GM19463 (cell line): ENCODE measurements around the gene VAV3.
"Not testable (repeated sequence)": the region's sequence is repeated elsewhere in the genome, so short reads cannot be mapped to it uniquely, and the experiment has no call there.

ENCODE experiments used
- ATAC-seq: cut with Tn5 transposase; IDR thresholded peaks from one replicate; pipeline ENCODE4 v1.9.1; 2021; ENCODE audit warnings: mild to moderate bottlenecking, moderate library complexity; ENCODE audit not compliant: unreplicated experiment

VAV3 gene

GRCh38 chr1:107661158-107661557 lies 303.8 kb downstream of the VAV3 start:
- no peak for ATAC-seq

GRCh38 chr1:107659961-107660360 lies 305.0 kb downstream of the VAV3 start:
- no peak for ATAC-seq

- no peak for ATAC-seq
These were observed 307.6 kb downstream of the VAV3 start for GRCh38 chr1:107657356-107657755.

- no peak for ATAC-seq
These were observed 311.2 kb downstream of the VAV3 start for GRCh38 chr1:107653765-107654164.

GRCh38 chr1:107653005-107653404 lies 312.0 kb downstream of the VAV3 start:
- no peak for ATAC-seq

GRCh38 chr1:107650825-107651224 lies 314.2 kb downstream of the VAV3 start:
- not testable (repeated sequence) for ATAC-seq

GRCh38 chr1:107649023-107649422 lies 316.0 kb downstream of the VAV3 start:
- ATAC-seq, result no peak

GRCh38 chr1:107648071-107648470 lies 316.9 kb downstream of the VAV3 start:
- no peak for ATAC-seq

GRCh38 chr1:107647012-107647411 lies 318.0 kb downstream of the VAV3 start:
- ATAC-seq, result no peak

GRCh38 chr1:107643766-107644165 lies 321.2 kb downstream of the VAV3 start:
- no peak for ATAC-seq

- ATAC-seq, result no peak
These were observed 324.8 kb downstream of the VAV3 start for GRCh38 chr1:107640207-107640606.

- no peak for ATAC-seq
These were observed 327.9 kb downstream of the VAV3 start for GRCh38 chr1:107637101-107637500.

GRCh38 chr1:107633596-107633995 lies 331.4 kb downstream of the VAV3 start:
- ATAC-seq, result no peak

- ATAC-seq, result peak; percentile 75
These were observed 338.7 kb downstream of the VAV3 start for GRCh38 chr1:107626073-107626796.

- ATAC-seq, result no peak
These were observed 339.5 kb downstream of the VAV3 start for GRCh38 chr1:107625405-107626029.

- no peak for ATAC-seq
These were observed 341.5 kb downstream of the VAV3 start for GRCh38 chr1:107623431-107623830.

GRCh38 chr1:107622966-107623365 lies 342.0 kb downstream of the VAV3 start:
- ATAC-seq, result no peak

GRCh38 chr1:107622535-107622934 lies 342.4 kb downstream of the VAV3 start:
- no peak for ATAC-seq

GRCh38 chr1:107620753-107621152 lies 344.2 kb downstream of the VAV3 start:
- no peak for ATAC-seq

- ATAC-seq, result no peak
These were observed 346.4 kb downstream of the VAV3 start for GRCh38 chr1:107618539-107618938.

- no peak for ATAC-seq
These were observed 347.1 kb downstream of the VAV3 start for GRCh38 chr1:107617921-107618320.

GRCh38 chr1:107617456-107617855 lies 347.5 kb downstream of the VAV3 start:
- ATAC-seq, result no peak

GRCh38 chr1:107609808-107610207 lies 355.2 kb downstream of the VAV3 start:
- no peak for ATAC-seq
